Keratinocyte (primary cell): ENCODE results near the gene MRM2.

ENCODE experiments used
- EZH2 ChIP-seq: IDR thresholded peaks from one replicate; pipeline ENCODE4 v1.6.1; 2012; ENCODE audit warnings: inconsistent platforms, mild to moderate bottlenecking, low read length, moderate library complexity
- TF ChIP-seq, protein P1 (sequence below), 3 experiments: IDR thresholded peaks in 1 of 3; conservative IDR thresholded peaks in 1 of 3; optimal IDR thresholded peaks in 1 of 3; 2 replicates in 2 of 3; 3 replicates in 1 of 3; pipeline versions ENCODE3 to v1.5.1; 2011; ENCODE audit warnings: low read length in 3 of 3, mild to moderate bottlenecking in 3 of 3, moderate library complexity in 2 of 3, control low read depth in 1 of 3, inconsistent platforms in 1 of 3; ENCODE audit not compliant: insufficient read depth in 2 of 3; ENCODE audit errors: extremely low read depth in 1 of 3

DNA sequence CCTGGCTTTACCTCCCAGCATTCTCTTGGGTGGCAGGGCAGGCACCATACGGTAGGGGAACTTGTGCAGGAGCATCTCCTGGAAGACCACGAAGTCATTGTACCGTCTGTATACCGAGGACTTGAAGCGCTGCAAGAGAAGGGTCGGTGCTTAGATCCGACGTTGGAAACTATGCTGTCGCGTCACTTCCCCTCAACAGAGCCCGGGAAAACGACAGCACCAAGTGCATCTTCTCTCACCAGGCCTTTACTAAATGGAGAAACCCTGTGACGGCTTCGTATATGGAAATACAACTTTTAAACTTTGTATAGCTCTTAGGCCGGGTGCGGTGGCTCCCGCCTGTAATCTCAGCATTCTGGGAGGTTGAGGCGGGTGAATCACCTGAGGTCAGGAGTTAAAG lies 33.1 kb upstream of the MRM2 start:
- TF ChIP-seq, protein P1, sequence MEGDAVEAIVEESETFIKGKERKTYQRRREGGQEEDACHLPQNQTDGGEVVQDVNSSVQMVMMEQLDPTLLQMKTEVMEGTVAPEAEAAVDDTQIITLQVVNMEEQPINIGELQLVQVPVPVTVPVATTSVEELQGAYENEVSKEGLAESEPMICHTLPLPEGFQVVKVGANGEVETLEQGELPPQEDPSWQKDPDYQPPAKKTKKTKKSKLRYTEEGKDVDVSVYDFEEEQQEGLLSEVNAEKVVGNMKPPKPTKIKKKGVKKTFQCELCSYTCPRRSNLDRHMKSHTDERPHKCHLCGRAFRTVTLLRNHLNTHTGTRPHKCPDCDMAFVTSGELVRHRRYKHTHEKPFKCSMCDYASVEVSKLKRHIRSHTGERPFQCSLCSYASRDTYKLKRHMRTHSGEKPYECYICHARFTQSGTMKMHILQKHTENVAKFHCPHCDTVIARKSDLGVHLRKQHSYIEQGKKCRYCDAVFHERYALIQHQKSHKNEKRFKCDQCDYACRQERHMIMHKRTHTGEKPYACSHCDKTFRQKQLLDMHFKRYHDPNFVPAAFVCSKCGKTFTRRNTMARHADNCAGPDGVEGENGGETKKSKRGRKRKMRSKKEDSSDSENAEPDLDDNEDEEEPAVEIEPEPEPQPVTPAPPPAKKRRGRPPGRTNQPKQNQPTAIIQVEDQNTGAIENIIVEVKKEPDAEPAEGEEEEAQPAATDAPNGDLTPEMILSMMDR (optimal IDR thresholded peaks at IDR 0.05 in 1 of 3, IDR thresholded peaks at IDR 0.05 in 1 of 3, conservative IDR thresholded peaks at IDR 0.05 in 1 of 3; ENCODE audit: extremely low read depth in 1 of 3, insufficient read depth in 2 of 3, low read length in 3 of 3): no peak
- no peak for TF ChIP-seq EZH2
